ENCODE data around the gene NOTCH2.

The NOTCH2 gene

DNA sequence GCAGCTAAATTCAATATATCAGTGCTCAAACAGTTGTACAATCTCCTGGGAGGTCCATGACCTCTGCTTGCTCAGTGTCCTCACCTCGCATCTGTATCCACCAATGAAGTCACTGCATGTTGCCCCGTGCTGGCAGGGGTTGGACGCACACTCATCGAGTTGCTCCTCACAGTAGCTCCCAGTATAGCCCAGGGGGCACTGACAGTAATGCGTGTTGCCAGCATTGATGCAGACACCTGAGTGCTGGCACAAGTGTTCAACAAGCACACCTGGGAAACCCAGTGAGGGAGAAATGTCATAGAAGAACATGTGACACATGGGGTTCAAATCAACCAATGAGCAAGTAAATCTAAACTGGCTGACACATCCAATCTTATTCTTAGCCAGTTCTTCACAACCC lies 132.3 kb downstream of the NOTCH2 start:
- DNase-seq = no peak

- DNase-seq = no peak
Observed at GRCh38 chr1:119935915-119936314, 133.5 kb downstream of the NOTCH2 start.

DNA sequence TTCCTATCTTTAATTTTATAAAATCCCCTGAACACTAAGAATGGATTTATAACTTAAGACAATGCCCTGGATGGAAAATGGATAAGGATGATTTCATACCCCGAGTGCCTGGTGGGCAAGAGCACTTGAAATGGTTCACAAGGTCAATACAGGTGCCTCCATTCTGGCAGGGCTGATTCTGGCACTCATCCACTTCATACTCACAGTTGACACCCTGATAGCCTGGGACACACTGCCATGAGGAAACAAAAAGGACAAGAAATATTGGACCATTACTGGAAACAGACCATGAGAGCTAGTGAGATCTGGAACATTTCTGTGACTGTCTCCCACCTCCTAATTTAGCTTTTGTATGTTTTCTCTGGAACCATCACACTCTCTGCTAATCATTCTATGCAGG lies 134.1 kb downstream of the NOTCH2 start:
- no peak for DNase-seq

DNA sequence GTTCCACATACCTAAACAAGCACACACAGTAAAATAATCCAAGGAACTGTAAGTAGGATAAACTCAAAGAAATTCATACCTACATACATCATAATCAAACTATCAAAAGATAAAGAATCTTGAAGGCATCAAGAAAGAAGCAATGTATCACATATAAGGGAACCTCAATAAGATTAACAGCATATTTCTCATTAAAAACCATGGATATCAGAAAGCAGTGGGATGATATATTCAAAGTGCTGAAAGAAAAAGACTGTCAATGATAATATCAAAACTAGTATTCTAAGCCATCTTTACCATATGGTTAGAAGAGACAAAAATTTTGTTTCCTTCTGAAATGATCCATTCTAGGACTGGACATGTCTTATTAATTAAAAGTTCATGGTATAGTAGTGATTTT lies 136.1 kb downstream of the NOTCH2 start:
- DNase-seq = no peak

- no peak for DNase-seq
Observed at GRCh38 chr1:119929643-119930315, 139.7 kb downstream of the NOTCH2 start.

GRCh38 chr1:119926553-119926952 lies 142.9 kb downstream of the NOTCH2 start:
- no peak for DNase-seq

GRCh38 chr1:119924948-119925898 lies 144.2 kb downstream of the NOTCH2 start:
- no peak for DNase-seq

- no peak for DNase-seq
Observed at GRCh38 chr1:119920104-119920968, 149.1 kb downstream of the NOTCH2 start.

GRCh38 chr1:119919241-119919640 lies 150.2 kb downstream of the NOTCH2 start:
- DNase-seq = no peak

DNA sequence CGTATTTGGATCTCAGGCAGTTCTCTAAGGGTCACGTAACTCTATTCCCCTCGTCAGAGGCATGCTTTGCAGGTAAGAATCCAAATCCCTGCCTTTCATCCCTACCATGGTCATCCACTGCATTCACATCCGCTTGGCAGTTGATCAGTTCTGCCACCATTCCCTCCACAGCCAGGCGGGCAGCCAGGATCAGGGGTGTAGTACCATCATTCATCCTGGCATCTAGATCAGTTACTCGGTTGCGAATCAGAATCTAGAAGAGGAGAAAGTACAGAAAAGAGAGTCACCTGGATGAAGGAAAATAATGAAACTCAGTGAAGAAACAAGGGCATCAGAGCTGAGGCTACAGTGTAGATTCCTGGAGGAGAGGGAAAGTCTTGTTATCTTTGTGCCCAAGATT lies 151.2 kb downstream of the NOTCH2 start:
- no peak for DNase-seq

- DNase-seq = no peak
Observed at GRCh38 chr1:119917304-119918055, 152.0 kb downstream of the NOTCH2 start.

DNA sequence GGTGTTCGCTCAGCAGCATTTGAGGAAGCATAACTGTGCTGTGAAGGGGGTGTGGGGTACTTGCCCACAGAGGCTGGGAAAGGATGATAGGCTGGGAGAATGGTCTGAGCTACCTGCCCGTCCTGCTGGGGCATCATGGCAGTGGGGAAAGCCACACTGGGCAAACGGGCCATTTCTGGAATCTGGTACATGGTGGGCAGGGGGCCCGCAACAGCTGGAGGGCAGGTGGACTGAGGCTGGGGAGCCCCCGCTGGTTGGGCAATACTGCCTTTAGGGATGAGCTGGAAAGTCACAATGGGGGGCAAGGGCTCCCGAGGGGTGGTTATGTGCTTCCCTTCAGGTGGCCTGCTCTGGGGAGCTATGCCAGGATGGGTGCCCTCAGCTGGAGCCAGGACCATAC lies 153.9 kb downstream of the NOTCH2 start:
- no peak for DNase-seq

DNA sequence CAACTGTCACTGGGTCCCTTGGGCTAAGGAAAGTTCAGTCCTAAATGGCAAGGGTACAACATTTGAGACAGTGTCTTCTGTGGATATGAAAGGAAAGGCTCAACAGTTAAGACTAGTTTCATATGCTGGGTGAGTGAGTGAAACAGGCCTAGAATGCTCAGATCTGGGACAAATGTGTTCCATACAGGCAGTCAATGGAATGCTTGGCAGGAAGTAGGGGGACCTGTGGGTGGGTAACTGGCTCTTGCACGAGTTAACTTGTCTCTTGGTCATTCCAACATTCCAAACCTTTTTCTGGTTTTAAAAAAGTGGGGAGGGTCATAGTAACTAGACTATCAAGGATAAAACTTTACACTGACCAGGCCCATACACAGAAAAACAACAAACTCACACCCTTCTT lies 155.4 kb downstream of the NOTCH2 start:
- DNase-seq = no peak

GRCh38 chr1:119912963-119913362 lies 156.5 kb downstream of the NOTCH2 start:
- DNase-seq = no peak

DNA sequence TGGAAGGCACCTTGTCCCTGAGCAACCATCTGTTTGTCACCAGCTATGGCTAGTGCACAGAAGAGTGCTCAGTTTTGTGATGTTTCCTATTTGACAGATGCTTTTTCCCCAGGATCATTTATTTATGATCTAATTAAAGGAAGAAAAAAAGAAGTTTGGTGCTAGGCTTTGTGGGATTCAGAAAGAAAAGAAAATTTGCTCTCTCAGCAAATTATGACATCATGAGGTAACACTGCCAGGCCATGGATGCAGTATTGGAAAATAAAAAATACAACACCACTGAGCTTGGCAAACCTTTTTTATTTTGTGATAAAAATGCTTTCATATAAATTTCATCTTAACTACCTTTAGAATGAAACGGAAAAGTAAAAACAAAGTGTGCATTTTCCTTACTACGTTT lies 157.7 kb downstream of the NOTCH2 start:
- DNase-seq = no peak

GRCh38 chr1:119910618-119911017 lies 158.8 kb downstream of the NOTCH2 start:
- no peak for DNase-seq

DNA sequence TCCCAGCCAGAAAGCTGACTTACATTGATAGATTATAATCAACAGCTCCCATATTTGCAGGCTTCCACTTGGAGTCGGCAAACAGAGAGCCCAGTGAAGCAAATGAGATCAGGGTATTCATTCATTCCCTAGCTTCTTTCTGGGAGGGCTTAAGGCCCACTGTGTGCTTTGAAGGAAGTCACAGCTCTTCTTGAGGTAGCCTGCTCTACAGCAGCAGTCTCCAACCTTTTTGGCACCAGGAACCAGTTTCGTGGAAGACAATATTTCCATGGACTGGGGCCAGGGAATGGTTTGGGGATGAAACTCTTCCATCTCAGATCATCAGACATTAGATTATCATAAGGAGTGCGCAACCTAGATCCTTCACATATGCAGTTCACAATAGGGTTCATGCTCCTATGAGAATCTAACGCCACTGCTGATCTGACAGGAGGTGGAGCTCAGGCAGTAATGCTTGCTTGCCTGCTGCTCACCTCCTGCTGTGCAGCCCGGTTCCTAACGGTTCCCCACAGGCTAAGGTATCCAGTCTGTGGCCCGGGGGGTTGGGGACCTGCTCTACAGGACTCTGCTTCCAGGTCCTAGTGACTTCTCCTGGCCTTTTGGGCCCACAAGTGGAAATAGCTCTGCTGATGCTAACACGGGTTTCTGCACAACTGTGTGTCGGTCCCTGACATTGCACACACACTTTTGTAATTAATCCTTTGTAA lies 159.4 kb downstream of the NOTCH2 start:
- DNase-seq = no peak

GRCh38 chr1:119908661-119909060 lies 160.8 kb downstream of the NOTCH2 start:
- DNase-seq = no peak

DNA sequence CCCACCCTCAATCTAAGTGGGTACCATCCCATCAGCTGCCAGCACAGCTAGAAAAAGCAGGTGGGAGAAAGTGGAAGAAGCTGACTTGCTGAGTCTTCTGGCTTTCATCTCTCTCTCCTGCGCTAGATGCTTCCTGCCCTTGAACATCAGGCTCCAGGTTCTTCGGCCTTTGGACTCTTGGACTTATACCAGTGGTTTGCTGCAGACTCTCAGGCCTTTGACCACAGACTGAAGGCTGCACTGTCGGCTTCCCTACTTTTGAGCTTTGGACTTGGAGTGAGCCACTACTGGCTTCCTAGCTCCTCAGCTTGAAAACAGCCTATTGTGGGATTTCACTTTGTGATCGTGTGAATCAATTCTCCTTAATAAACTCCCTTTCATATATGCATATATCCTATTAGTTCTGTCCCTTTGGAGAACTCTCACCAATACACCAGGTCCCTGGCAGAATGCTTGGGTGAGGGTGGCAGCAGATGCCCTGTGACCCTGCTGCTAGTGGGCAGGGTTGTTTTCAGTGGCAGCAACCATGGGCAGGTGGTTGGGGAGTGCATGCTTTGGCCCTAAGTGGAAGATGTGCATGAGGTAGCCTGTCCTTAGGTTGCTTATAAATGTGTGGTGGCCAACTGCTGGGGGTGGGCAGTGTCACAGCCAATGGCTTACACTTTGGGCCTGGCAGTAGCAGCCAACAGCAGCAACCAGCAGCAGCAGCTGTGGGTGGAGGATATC lies 162.4 kb downstream of the NOTCH2 start:
- no peak for DNase-seq

DNA sequence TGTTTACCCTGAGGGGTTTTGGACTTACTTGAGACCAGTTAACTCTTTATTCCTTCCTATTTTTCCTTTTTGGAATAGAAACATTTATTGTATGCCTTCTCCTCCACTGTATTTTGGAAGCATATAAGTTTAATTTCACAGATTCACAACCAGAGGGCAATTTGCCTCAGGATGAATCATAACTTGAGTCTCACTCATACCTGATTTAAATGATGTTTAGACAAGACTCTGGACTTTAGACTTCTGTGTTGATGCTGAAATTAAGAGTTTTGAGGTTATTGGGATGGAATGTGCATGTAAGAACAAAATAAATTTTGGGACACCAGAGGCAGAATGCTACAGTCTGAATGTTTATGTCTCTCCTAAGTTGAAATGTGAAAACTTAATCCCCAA lies 166.0 kb downstream of the NOTCH2 start:
- no peak for DNase-seq

DNA sequence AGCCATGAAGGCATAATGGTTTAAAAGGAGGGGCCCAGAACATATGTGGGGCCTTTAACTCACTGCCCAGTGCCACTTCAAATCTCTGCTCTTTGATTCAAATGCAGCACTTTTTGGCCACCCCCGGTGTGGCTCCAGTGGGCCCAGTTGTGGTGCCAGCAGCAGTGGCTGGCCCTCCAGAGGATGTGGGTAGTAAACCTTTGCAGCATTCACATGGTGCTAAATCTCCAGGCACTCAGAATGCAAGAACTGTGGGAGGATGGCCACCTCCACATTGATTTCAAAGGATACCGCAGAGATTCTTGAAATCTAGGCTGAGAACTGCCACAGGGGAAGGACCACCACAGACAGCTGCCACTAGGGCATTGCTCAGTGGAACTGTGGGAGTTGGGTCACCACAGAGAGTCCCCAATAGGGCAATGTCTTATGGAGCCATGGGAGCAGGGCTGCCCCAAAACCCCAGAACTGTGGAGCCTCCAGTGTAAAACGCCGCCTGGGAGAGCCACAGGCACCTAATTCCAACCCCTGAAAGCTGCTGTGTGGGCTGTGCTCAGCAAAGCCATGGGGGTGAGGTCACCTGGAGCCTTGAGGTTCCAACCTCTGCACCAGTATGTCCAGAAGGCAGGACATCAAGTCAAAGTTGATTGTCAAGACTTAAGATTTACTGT lies 166.6 kb downstream of the NOTCH2 start:
- no peak for DNase-seq

Data from stimulated activated naive CD4-positive, alpha-beta T cell (primary cell).